PC-3 (cell line): Measurements from ENCODE around the gene TNK2. TPM values are rescaled to one million over a fixed set of nuclear protein-coding genes. Genes with fewer than 3 reads are reported as not detected.
A peak's percentile ranks its signal among the peaks of the same experiment; 100 is the strongest.

Experiments
- ATAC-seq: fragments of 200-7000 bp; cut with Tn5 transposase; 2 replicates; pipeline ENCODE4 v1.9.1; 2020; ENCODE audit warnings: mild to moderate bottlenecking, moderate library complexity
- BruUV-seq: library from RNA; stranded (reverse); fragments of 400-500 nt; replicated peaks from 2 replicates; lab custom pipeline; 2021; lab: Mats Ljungman, UMichigan
- CTCF ChIA-PET: fragments of 300-600 bp; sonication (Branson Sonifier 250); formaldehyde crosslinking; loops from one replicate; lab custom pipeline; 2022; ENCODE audit warnings: antibody characterized with exemption; lab: Charles Lee
- POLR2A ChIA-PET: fragments of 300-600 bp; sonication (Branson Sonifier 250); formaldehyde crosslinking; loops from one replicate; lab custom pipeline; 2022; ENCODE audit warnings: antibody characterized with exemption; ENCODE audit not compliant: unreplicated experiment; lab: Charles Lee
- DNase-seq: peaks from one replicate; pipeline ENCODE4 v3.0.0-alpha.2; 2015
- H2AFZ ChIP-seq: fragments of 300-600 bp; sonication (generic); 2 replicates; pipeline ENCODE4 v1.6.0; 2016; ENCODE audit warnings: antibody characterized with exemption, low read length
- H3F3A ChIP-seq: fragments of 300-600 bp; sonication (generic); one replicate; pipeline ENCODE4 v1.6.0; 2017; ENCODE audit warnings: antibody characterized with exemption, low read length, control low read depth, mild to moderate bottlenecking; ENCODE audit not compliant: unreplicated experiment
- H3K27ac ChIP-seq: fragments of 300-600 bp; sonication (generic); 2 replicates; pipeline ENCODE4 v1.5.1; 2016; ENCODE audit warnings: mild to moderate bottlenecking, low read length
- H3K27me3 ChIP-seq: fragments of 300-600 bp; sonication (generic); 2 replicates; pipeline ENCODE4 v1.6.1; 2016; ENCODE audit warnings: low read length, mixed read lengths
- H3K36me3 ChIP-seq: fragments of 300-600 bp; sonication (generic); 2 replicates; pipeline ENCODE4 v1.6.1; 2016; ENCODE audit warnings: low read depth, mixed run types, low read length, mixed read lengths
- H3K4me1 ChIP-seq: fragments of 300-600 bp; sonication (generic); 2 replicates; pipeline ENCODE4 v1.5.1; 2016; ENCODE audit warnings: low read length; ENCODE audit not compliant: insufficient read depth
- H3K4me2 ChIP-seq: fragments of 300-600 bp; sonication (generic); 2 replicates; pipeline ENCODE4 v1.6.0; 2016; ENCODE audit warnings: low read length
- H3K4me3 ChIP-seq: fragments of 300-600 bp; sonication (generic); 2 replicates; pipeline ENCODE4 v1.5.1; 2016; ENCODE audit warnings: mild to moderate bottlenecking, low read length, mixed read lengths
- H3K79me2 ChIP-seq: fragments of 300-600 bp; sonication (generic); 2 replicates; pipeline ENCODE4 v1.6.1; 2017; ENCODE audit warnings: low read length, mixed read lengths
- H3K9ac ChIP-seq: fragments of 300-600 bp; sonication (generic); 2 replicates; pipeline ENCODE4 v1.6.0; 2016; ENCODE audit warnings: mild to moderate bottlenecking, low read length
- H3K9me2 ChIP-seq: fragments of 300-600 bp; sonication (generic); replicated peaks from 2 replicates; pipeline ENCODE4 v1.6.1; 2016; ENCODE audit warnings: mixed run types, low read length, mixed read lengths
- H3K9me3 ChIP-seq: fragments of 300-600 bp; sonication (generic); 2 replicates; pipeline ENCODE4 v1.6.1; 2016; ENCODE audit warnings: low read length, mixed read lengths
- H4K20me1 ChIP-seq: fragments of 300-600 bp; sonication (generic); 2 replicates; pipeline ENCODE4 v1.6.1; 2016; ENCODE audit warnings: low read length, mixed read lengths
- CTCF ChIP-seq: fragments of 300-600 bp; sonication (generic); conservative IDR thresholded peaks from 2 replicates; pipeline ENCODE4 v1.5.1; 2017; ENCODE audit warnings: antibody characterized with exemption, low read depth, mild to moderate bottlenecking, low read length
- EZH2 ChIP-seq: fragments of 300-600 bp; sonication (generic); IDR thresholded peaks from one replicate; pipeline ENCODE4 v1.6.1; 2017; ENCODE audit warnings: antibody characterized with exemption, mild to moderate bottlenecking, low read length; ENCODE audit not compliant: unreplicated experiment
- EZH2phosphoT487 ChIP-seq: fragments of 300-600 bp; sonication (generic); IDR thresholded peaks from 2 replicates; pipeline ENCODE4 v1.6.1; 2018; ENCODE audit warnings: mild to moderate bottlenecking, antibody characterized with exemption, low read length, borderline replicate concordance
- intact Hi-C: fragments of 100-400 bp; cut with micrococcal nuclease; formaldehyde crosslinking; loops from 2 replicates; pipeline ENCODE4 v1.9.0; 2023
- total RNA-seq: library from RNA; depleted of rRNA; stranded (reverse); fragments of >200 nt; gene quantifications from 2 replicates; pipeline ENCODE4 v1.2.3, GENCODE V29; 2014

TNK2 gene
- total RNA-seq, 1 experiment from 2014 or later, result 49.3 TPM

- no peak; the same call in 1 of the 2 replicates for ATAC-seq
These were observed 16.0 kb downstream of the TNK2 start for GRCh38 chr3:195892105-195893043.

GRCh38 chr3:195891431-195892104 is 16.8 kb downstream of the TNK2 start:
- Histone ChIP-seq H3K79me2 (peaks cover 49% of the 10 kb centered on the region), H2AFZ (no peak overlapping the region), H3K4me3 (no peak overlapping the region), H4K20me1 (no peaks in the 10 kb centered on the region), H3K36me3 (no peaks in the 10 kb centered on the region; the same call in 1 of the 2 replicates), H3K4me1 (peaks cover 32% of the 10 kb centered on the region), H3K4me2 (no peak overlapping the region), H3K27ac (no peak overlapping the region), H3F3A (no peaks in the 10 kb centered on the region), H3K9ac (no peak overlapping the region), H3K9me2 (no peaks in the 10 kb centered on the region), H3K27me3 (no peaks in the 10 kb centered on the region), H3K9me3 (no peaks in the 10 kb centered on the region)
- ChIA-PET POLR2A (no interaction called here), CTCF (interaction anchor here (0.6 to 1.9 kb wide), 2 partner anchors 15 to 28 kb away, joined by 3 to 5 read pairs; no protein-coding TSS in a partner anchor)
- BruUV-seq, result no TSS peak
- intact Hi-C loops, result no loop called here
- ATAC-seq (no peak), DNase-seq (no peak)
- TF ChIP-seq EZH2 (no peak), EZH2phosphoT487 (no peak), CTCF (no peak)

More at GRCh38 chr3:195892105-195893043, 16.0 kb downstream of the TNK2 start:
- BruUV-seq, result no TSS peak
- Histone ChIP-seq H3K9ac (peak overlapping the region; percentile 19; the same call in 1 of the 2 replicates), H3K9me3 (no peaks in the 10 kb centered on the region), H2AFZ (peak overlapping the region; percentile 63; the same call in 1 of the 2 replicates), H3K4me2 (peak overlapping the region; percentile 91), H4K20me1 (no peaks in the 10 kb centered on the region), H3K27me3 (no peaks in the 10 kb centered on the region), H3K9me2 (no peaks in the 10 kb centered on the region), H3K79me2 (peaks cover 49% of the 10 kb centered on the region), H3K27ac (peak overlapping the region; percentile 34), H3K4me3 (0 out of 2 replicates have a peak overlapping the region, but pooled peaks have one; percentile 22), H3K36me3 (no peaks in the 10 kb centered on the region; the same call in 1 of the 2 replicates), H3K4me1 (peaks cover 35% of the 10 kb centered on the region), H3F3A (no peaks in the 10 kb centered on the region)
- ChIA-PET CTCF (interaction anchor here (0.6 to 1.9 kb wide), 5 partner anchors 19 to 33 kb away, joined by 3 to 8 read pairs (median 5); no protein-coding TSS in a partner anchor), POLR2A (no interaction called here)
- TF ChIP-seq CTCF, result no peak
- no peak for TF ChIP-seq EZH2phosphoT487
- no peak for TF ChIP-seq EZH2
- intact Hi-C loops, result no loop called here
- DNase-seq, result peak; percentile 56
